Stimulated activated CD8-positive, alpha-beta memory T cell treated with anti-CD3 and anti-CD28 coated beads, Interleukin-12 subunit alpha, Interleukin-12 subunit beta, amount 100 ng/mL, for 24 hours (primary cell): ENCODE data around the gene SH3TC2.

Experiments used
- DNase-seq: peaks from one replicate; pipeline ENCODE4 v3.0.0-alpha.2; 2020; ENCODE audit errors: extremely low read depth

The SH3TC2 gene

DNA sequence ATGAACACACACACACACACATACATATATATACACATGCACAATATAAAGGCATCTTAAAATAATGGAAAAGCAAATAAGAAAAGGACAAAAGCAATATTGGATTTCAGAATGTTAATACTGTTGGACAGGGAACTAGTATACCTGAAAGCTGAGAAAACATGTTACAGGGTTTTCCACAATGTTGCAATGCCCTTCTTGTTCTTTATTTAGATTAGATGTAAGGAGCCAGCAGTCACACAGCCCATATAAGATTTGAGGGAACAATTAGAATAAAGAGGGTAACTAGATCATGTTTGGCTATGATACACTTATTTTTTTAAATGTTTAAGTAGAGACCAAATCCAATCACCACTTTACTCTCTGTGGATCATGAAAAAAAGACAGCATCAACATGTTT is 61.7 kb downstream of the SH3TC2 start:
- DNase-seq = no peak

DNA sequence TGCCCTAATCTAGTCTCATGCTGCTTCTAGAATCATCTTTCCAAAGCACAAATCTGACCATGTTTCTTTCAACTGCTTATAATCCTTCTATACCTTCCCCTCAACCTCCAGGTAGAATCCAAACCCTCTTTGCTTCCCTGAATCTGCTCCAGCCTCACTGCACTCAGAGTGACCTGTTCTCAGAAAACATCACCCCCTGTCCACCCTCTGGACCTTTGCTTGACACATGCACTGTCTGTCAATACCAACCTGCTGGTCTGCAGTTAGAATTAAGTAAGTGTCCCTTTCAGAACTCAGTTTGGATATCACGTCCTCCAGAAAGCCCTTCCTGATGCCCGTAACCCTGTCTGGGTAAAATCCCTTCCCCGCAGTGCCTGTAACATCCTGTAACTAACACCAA is 63.1 kb downstream of the SH3TC2 start:
- DNase-seq = no peak

- DNase-seq = no peak
Observed at GRCh38 chr5:148998174-148998797, 64.6 kb downstream of the SH3TC2 start.

DNA sequence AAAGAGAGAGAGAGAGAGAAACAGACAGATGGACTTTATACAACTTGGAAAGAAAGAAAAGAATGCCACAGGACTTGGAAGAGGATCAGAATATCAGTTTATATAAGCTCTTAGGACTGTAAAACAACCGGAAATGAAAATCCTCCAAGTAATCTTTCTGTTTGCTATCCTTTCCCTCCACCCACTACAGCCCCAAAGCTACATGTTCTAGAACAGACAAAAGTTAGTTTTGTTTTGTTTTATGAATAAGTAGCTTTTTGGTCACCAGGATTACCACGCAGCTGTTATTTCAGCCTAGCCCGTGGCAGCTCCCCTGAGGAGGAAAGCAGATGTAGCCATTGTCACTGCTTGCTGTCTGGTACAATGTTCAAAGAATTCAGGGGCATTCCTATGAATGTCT is 66.6 kb downstream of the SH3TC2 start:
- DNase-seq = no peak

DNA sequence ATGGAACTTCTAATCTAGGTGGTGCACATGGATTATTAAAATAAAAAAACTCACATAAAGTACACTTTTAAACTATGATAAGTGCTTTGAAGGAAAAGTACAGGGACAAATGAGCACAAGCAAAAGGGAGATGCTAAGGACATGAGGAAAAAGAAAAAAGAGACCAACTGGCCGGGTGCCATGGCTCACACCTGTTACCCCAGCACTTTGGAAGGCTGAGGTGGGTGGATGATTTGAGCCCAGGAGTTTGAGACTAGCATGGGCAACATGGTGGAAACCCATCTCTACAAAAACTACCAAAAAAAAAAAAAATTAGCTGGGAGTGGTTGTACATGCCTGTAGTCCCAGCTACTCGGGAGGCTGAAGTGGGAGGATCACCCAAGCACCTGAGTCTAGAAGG is 67.1 kb downstream of the SH3TC2 start:
- no peak for DNase-seq

DNA sequence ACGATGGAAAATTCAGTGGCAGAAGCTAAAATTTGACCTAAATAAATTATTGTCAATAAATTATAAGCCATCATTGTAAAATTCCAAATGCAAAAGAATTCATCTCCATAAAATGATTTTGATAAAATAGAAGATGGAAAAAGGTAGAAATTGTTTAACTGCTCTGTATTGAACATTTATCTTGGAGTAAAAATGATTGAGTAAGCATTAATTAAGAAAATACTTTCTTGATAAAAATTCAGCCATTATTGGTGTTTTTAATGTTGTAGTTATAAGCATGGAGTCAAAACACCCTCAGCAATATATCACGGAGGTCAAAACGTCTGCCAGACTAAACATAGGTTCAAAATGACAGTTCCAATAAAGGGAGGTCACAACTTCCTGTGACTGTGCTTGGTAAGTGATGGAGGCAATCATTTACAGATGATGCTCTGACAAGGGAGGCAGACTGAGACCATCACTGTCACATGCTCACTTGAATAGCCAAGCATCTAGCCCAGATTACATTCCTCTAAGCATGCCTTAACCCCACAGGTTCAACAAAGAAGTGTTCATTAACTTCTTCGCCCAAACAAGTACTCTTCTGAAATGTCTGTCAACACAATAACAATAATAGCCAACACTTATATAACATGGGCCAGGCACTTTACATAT is 69.5 kb downstream of the SH3TC2 start:
- no peak for DNase-seq

- DNase-seq = no peak
Observed at GRCh38 chr5:148992265-148992664, 70.6 kb downstream of the SH3TC2 start.

- no peak for DNase-seq
Observed at GRCh38 chr5:148991566-148991965, 71.3 kb downstream of the SH3TC2 start.

DNA sequence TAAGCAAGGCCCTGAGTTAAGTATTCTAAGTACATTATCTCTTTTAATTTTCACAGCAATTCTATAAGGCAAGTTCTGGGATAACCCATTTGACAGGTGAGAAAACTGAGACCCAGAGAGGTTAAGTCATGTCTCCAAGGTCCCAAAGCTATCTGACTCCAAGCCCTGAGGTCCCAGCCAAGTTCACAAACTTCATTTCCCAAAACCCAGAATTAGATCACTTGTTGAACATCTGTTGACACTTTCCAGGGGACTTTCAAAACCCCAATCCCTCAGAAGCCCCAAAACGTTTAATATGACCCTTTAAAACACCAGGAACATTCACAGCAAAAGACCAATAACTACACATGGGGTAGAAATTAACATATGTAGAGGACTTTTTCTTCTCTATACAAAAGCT is 72.0 kb downstream of the SH3TC2 start:
- no peak for DNase-seq

DNA sequence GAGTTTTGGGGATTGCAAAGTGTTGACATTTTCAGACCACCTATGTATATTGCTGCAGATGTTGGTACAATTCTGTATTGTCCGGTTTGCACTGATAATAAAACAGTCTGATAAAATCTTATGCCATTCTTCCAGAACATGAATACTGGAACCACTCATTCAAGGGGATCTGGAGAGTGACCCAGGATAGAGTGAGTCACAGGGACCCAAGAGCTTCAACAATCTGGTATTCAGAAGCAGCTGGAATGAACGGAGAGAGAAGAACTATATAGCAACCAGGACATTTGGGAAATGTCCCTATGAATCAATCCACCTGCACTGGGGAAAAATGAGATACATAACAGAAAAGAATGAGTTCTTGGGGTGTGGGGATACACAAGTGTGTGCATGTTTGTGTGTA is 73.3 kb downstream of the SH3TC2 start:
- DNase-seq = no peak

DNA sequence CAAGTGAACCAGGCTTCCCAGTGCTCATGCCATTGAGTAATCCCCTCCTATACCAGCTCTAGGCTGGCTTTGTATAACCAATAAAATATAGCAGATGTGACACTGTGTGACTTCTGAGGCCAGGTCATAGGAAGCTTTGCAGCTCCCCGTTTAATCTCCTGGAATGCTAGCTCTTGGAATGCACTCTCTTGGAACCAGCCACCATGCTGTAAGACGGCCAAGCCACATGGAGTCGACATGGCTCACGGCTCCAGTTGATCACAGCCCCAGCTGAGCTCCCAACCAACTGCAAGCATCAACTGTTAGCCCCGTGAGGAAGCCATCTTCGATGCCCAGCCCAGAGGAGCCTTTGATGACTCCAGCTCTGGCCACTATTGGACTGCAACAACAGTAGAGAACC is 74.5 kb downstream of the SH3TC2 start:
- no peak for DNase-seq

GRCh38 chr5:148986636-148987035 is 76.2 kb downstream of the SH3TC2 start:
- DNase-seq = no peak

DNA sequence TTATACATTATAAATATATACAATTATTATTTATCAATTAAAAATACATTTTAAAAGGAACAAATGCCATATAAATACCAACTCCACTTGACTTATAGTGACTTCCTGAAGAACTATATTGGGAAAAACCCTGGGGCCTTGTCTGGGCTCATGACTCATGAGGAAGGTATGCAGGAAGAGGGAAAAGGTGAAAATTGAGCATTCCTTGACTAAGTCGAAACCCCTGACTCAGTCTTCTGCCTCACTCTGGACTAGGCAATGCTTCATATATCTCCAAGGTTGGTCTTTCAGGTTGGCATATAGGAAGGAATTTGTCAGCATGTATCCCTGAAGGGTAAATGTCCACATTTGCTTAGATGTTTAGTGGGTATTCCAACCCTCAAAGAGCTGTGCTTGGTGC is 78.5 kb downstream of the SH3TC2 start:
- DNase-seq = no peak

- no peak for DNase-seq
Observed at GRCh38 chr5:148981353-148981752, 81.5 kb downstream of the SH3TC2 start.

GRCh38 chr5:148980731-148981130 is 82.1 kb downstream of the SH3TC2 start:
- no peak for DNase-seq

GRCh38 chr5:148979083-148979723 is 83.7 kb downstream of the SH3TC2 start:
- no peak for DNase-seq

- DNase-seq = no peak
Observed at GRCh38 chr5:148978370-148979082, 84.3 kb downstream of the SH3TC2 start.

GRCh38 chr5:148976569-148977381 is 86.1 kb downstream of the SH3TC2 start:
- no peak for DNase-seq

DNA sequence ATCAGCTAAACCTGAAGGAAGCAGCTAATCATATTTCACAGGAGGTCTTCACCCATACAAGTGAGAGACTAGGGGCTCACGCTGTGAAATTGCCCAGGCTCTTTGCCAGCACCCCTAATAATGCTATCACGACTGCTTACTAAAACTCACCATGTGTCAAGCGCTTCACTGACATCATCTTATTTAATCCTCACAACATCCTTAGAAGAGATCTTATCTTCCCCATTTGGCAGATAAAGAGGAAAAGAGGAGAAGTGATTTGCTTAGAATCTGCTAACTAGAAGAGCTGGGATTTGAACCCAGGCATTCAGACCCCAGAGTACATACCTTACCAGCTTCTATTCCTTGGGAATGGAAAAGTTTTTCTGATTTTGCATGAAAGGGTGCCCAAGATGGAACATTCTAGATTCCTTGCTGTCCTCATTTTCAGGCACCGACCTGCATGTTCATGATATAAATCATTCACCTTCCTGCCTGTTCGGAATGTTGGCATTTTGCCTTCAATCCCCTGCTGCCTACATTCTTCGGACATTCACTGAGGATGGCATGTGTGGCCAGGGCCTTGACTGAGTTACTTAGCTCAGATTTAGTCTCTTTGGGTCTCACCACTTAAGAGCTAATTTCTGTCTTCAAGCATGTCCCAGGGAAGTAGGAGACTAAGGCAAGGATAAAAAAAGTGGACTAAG is 88.1 kb downstream of the SH3TC2 start:
- no peak for DNase-seq

- no peak for DNase-seq
Observed at GRCh38 chr5:148973455-148973854, 89.4 kb downstream of the SH3TC2 start.

GRCh38 chr5:148972974-148973374 is 89.9 kb downstream of the SH3TC2 start:
- no peak for DNase-seq
